SU-DHL-6 (cell line): Measurements from ENCODE around the gene SULF2.

Experiments
- EZH2phosphoT487 ChIP-seq: fragments of 200-600 bp; sonication (generic), shearing (Covaris generic); conservative IDR thresholded peaks from 2 replicates; pipeline ENCODE4 v1.6.1; 2018; ENCODE audit warnings: mild to moderate bottlenecking, antibody characterized with exemption, low read length, moderate library complexity, mixed read lengths
- TF ChIP-seq, protein P1 (sequence below): fragments of 200-600 bp; sonication (generic); IDR thresholded peaks from one replicate; pipeline ENCODE4 v1.5.1; 2017; ENCODE audit warnings: antibody characterized with exemption, mild to moderate bottlenecking, low read length, moderate library complexity; ENCODE audit not compliant: insufficient read depth, poor library complexity, severe bottlenecking

DNA sequence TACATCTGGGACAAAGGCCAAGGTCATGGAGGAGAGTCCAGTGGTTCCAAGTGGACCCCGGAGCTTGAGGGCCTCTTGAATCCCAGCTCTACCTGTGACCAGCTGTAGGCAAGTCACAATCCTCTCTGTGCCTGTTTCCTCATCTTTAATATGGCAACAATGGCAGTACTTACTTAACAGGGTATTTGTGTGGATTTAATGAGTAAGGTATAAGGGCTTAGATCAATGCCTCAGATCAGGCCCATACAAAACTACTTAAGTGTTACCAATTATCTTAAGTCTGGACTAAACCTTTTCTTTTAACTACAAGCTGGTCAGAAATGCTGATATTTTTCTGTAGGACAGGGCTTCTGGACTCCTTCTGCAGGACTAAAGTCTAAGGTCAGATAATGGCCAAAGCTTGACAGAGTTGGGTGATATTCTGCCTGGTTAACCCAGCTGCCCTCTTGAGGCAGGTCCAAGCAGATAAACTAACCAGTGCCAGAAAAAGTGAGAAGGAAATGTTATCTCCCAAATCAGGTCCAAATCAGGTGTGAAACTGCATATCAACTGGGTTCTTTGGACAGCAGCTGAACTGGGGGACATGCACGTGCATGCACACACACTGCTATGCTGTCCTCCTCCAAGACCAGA, 2.2 kb downstream of the SULF2 start:
- TF ChIP-seq, protein P1, sequence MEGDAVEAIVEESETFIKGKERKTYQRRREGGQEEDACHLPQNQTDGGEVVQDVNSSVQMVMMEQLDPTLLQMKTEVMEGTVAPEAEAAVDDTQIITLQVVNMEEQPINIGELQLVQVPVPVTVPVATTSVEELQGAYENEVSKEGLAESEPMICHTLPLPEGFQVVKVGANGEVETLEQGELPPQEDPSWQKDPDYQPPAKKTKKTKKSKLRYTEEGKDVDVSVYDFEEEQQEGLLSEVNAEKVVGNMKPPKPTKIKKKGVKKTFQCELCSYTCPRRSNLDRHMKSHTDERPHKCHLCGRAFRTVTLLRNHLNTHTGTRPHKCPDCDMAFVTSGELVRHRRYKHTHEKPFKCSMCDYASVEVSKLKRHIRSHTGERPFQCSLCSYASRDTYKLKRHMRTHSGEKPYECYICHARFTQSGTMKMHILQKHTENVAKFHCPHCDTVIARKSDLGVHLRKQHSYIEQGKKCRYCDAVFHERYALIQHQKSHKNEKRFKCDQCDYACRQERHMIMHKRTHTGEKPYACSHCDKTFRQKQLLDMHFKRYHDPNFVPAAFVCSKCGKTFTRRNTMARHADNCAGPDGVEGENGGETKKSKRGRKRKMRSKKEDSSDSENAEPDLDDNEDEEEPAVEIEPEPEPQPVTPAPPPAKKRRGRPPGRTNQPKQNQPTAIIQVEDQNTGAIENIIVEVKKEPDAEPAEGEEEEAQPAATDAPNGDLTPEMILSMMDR: no peak
- TF ChIP-seq EZH2phosphoT487: no peak
